Heart right ventricle (tissue), 16 donors: ENCODE measurements around the gene THSD7B. TPM values are rescaled to one million over a fixed set of nuclear protein-coding genes. Genes with fewer than 3 reads are reported as not detected.

Source experiments
- ATAC-seq, 8 donors: fragments of 200-7000 bp; cut with Tn5 transposase; one replicate each; pipeline ENCODE4 v1.9.1; 2020; ENCODE audit warnings: mild to moderate bottlenecking in 8 of 8, moderate library complexity in 8 of 8, moderate number of reproducible peaks in 1 of 8
- DNase-seq, 2 donors: peaks; one replicate each; pipeline ENCODE4 v3.0.0-alpha.2; 2020
- H3K27ac ChIP-seq, 10 donors: fragments of 200-600 bp; sonication (generic) in 2 of 10; one replicate each; pipeline versions ENCODE4 v1.5.0 to v1.8.0; 2020 to 2022; ENCODE audit warnings: mild to moderate bottlenecking in 3 of 10
- H3K27me3 ChIP-seq, 7 donors: fragments of 200-600 bp; one replicate each; pipeline ENCODE4 v1.8.0; 2021 to 2022; ENCODE audit warnings: mild to moderate bottlenecking in 2 of 7
- H3K36me3 ChIP-seq, 9 donors: fragments of 200-600 bp; sonication (generic) in 1 of 9; one replicate each; pipeline versions ENCODE4 v1.5.0 to v1.8.0; 2020 to 2022; ENCODE audit warnings: mild to moderate bottlenecking in 2 of 9
- H3K4me1 ChIP-seq, 9 donors: fragments of 200-600 bp; sonication (generic) in 1 of 9; one replicate each; pipeline versions ENCODE4 v1.5.0 to v1.8.0; 2020 to 2022; ENCODE audit warnings: mild to moderate bottlenecking in 4 of 9
- H3K4me3 ChIP-seq, 10 donors: fragments of 200-600 bp; sonication (generic) in 2 of 10; one replicate each; pipeline versions ENCODE4 v1.5.0 to v1.8.0; 2020 to 2022; ENCODE audit warnings: mild to moderate bottlenecking in 7 of 10, moderate library complexity in 2 of 10
- H3K9me3 ChIP-seq, 11 donors: fragments of 200-600 bp in 10 of 11; sonication (generic) in 2 of 11; one replicate each; pipeline versions ENCODE4 v1.5.0 to v1.8.0; 2013 to 2022; ENCODE audit warnings: mild to moderate bottlenecking in 2 of 11, control low read depth in 1 of 11, moderate library complexity in 1 of 11
- WGBS, 2 donors: extraction: QIAGEN DNeasy Blood & Tissue Kit; methylation state at CpG; one replicate each; pipeline ENCODE4 v1.1.7; 2013; ENCODE audit warnings: inconsistent platforms in 1 of 2; 5-methylcytosine and 5-hydroxymethylcytosine counted together
- intact Hi-C, 10 donors: fragments of 100-400 bp; cut with DNase I; formaldehyde crosslinking; loops; one replicate each; pipeline versions ENCODE4 v1.11.1 to v1.14.2; 2022
- polyA plus RNA-seq, 2 donors: library from polyadenylated mRNA; stranded (reverse); fragments of 200-250 nt; gene quantifications; one replicate each; pipeline ENCODE4 v1.2.3, GENCODE V29; 2013
- total RNA-seq, 10 donors: library from RNA; stranded (reverse); fragmentation: NEBNext Ultra II Directional in 3 of 10; extraction: Animal tissue kit (Norgen Biotek cat#: 25700) in 3 of 10; gene quantifications; one replicate each; pipeline versions ENCODE4 v1.2.1 to v1.2.4, GENCODE V29; 2021 to 2023
- TF ChIP-seq, protein P1 (sequence below), 9 donors: fragments of 200-600 bp; sonication (generic) in 2 of 9; IDR thresholded peaks; one replicate each; pipeline versions ENCODE4 v1.5.0 to v1.8.0; 2021 to 2022; ENCODE audit warnings: antibody characterized with exemption in 9 of 9, mild to moderate bottlenecking in 5 of 9, moderate library complexity in 1 of 9
- donor health status: Arrhythmogenic right ventricular cardiomyopathy.
- donor health status: ischemic (EF 13 %, LVEDD 7.1; RV severe dilation, severe dysfunction).
- donor health status: healthy with polysubstance abuse.
- donor health status: DM: no; HTN: yes; CAD: no.
- donor health status: DM: no; HTN: no; CAD: no.
- donor health status: ischemic (EF 25% LVEDD 6.9; RV normal size, moderate dysfunction).
- donor health status: ischemic (EF 25% LVEDD 5.7; RV mildly dilated, moderate dysfunction).
- donor health status: healthy.
- donor health status: DM: yes; HTN: yes; CAD: no.
- donor health status: Ischemic cardiomyopathy.
- donor health status: ischemic (EF 35%, LVEDD 5.7; RV mildly dilated, moderate dysfunction).
- donor health status: nonischemic (EF 11% LVEDD 7.7; RV severe dilation, severe dysfunction).
- donor health status: DM: yes; HTN: yes; CAD: no.
- donor health status: PGD.
- donor health status: ischemic (EF 29% LVEDD 5.4; RV normal size, mild dysfunction).
- donor health status: nonischemic (EF 23%, LVEDD 6.1; RV moderate dilation, normal function).

Gene THSD7B
- total and polyA plus RNA-seq, 12 donors: 0.01 to 0.39 (median 0.18) TPM

DNA sequence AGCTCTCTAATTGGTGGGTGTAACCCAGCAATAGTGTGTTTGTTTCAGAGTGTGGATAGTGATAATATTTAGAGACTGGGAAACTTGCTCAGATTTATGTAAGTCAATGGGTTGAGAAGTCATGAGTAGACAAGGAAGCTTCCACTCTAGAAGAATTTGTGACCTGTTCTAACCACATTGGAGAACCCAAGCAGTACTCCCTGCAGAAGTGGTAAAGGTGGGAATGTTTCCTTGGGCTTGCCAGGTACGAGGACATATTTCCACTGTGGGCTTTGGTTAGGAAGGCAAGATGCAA, 350.4 kb downstream of the THSD7B start:
- DNase-seq (no peak), ATAC-seq (no peak)
- Histone ChIP-seq H3K36me3 (no peaks in the 10 kb centered on the region), H3K27ac (no peak overlapping the region), H3K4me3 (no peak overlapping the region), H3K9me3 (no peaks in the 10 kb centered on the region), H3K4me1 (no peaks in the 10 kb centered on the region), H3K27me3 (no peaks in the 10 kb centered on the region)
- WGBS, 2 donors: 64 to 90% methylated on average over 1 of the region's 1 CpG
- TF ChIP-seq, protein P1, sequence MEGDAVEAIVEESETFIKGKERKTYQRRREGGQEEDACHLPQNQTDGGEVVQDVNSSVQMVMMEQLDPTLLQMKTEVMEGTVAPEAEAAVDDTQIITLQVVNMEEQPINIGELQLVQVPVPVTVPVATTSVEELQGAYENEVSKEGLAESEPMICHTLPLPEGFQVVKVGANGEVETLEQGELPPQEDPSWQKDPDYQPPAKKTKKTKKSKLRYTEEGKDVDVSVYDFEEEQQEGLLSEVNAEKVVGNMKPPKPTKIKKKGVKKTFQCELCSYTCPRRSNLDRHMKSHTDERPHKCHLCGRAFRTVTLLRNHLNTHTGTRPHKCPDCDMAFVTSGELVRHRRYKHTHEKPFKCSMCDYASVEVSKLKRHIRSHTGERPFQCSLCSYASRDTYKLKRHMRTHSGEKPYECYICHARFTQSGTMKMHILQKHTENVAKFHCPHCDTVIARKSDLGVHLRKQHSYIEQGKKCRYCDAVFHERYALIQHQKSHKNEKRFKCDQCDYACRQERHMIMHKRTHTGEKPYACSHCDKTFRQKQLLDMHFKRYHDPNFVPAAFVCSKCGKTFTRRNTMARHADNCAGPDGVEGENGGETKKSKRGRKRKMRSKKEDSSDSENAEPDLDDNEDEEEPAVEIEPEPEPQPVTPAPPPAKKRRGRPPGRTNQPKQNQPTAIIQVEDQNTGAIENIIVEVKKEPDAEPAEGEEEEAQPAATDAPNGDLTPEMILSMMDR (IDR thresholded peaks at IDR 0.05): no peak
- intact Hi-C loops: no loop called here

- no peaks in the 10 kb centered on the region for H3K36me3 ChIP-seq
- TF ChIP-seq, protein P1 (IDR thresholded peaks at IDR 0.05): no peak
Observed at GRCh38 chr2:137117385-137117784, 352.0 kb downstream of the THSD7B start.

DNA sequence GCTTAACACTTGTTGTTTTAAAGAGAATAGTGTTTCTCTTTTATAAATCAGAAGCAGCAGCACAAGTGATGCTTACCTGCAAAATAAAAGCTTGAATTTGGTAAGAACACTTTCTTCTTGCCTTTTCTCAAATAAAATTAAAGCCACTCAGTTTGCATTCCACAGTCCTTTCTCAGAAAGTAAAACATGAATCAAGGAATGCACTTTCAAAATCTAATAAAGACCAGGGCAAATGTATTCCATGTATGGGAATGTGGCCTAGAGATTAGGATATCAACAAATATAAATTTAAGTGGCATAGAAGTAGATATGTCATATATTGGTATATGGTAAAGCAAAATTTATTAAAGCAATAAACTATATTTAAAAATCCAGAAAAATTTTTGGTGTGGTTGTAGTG, 352.8 kb downstream of the THSD7B start:
- Histone ChIP-seq H3K27me3 (no peaks in the 10 kb centered on the region), H3K36me3 (no peaks in the 10 kb centered on the region), H3K4me3 (no peak overlapping the region), H3K27ac (no peak overlapping the region), H3K9me3 (no peaks in the 10 kb centered on the region), H3K4me1 (no peaks in the 10 kb centered on the region)
- intact Hi-C loops: no loop called here
- ATAC-seq: no peak
- no peak for DNase-seq
- TF ChIP-seq, protein P1 (IDR thresholded peaks at IDR 0.05): no peak

More at GRCh38 chr2:137117385-137117784, 352.0 kb downstream of the THSD7B start:
- H3K4me3 ChIP-seq: no peak overlapping the region
- H3K9me3 ChIP-seq: no peaks in the 10 kb centered on the region
- H3K4me1 ChIP-seq: no peaks in the 10 kb centered on the region
- ATAC-seq (no peak), DNase-seq (no peak)
- intact Hi-C loops: no loop called here
- no peaks in the 10 kb centered on the region for H3K27me3 ChIP-seq
- no peak overlapping the region for H3K27ac ChIP-seq

DNA sequence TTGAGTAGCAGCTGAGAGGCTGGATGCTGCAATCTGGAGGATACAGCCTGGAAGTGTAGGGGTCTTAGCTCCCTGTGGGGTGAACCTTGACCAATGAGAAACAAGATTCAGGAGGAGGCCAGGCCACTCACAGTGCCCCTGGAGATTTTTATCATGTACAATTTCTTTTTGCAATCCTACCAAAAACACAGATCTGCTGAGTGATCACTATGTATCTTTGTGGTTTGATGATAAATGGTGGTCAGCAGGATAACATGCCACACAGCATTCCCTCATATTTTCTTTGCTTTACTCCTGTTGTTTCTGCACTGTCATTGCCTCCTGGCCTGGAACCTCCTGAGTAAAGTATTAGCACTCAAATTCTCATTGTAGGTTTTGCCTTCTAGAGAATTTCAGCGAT, 357.9 kb downstream of the THSD7B start:
- H3K27me3 ChIP-seq: no peaks in the 10 kb centered on the region
- no peaks in the 10 kb centered on the region for H3K4me1 ChIP-seq
- DNase-seq (no peak), ATAC-seq (no peak)
- TF ChIP-seq, protein P1 (IDR thresholded peaks at IDR 0.05): no peak
- no peak overlapping the region for H3K4me3 ChIP-seq
- intact Hi-C loops: no loop called here
- WGBS, 2 donors: 90 to 93% methylated on average over 1 of the region's 1 CpG
- H3K27ac ChIP-seq: no peak overlapping the region
- no peaks in the 10 kb centered on the region for H3K36me3 ChIP-seq
- H3K9me3 ChIP-seq: peaks cover 0 to 3% (median 0%) of the 10 kb centered on the region in 11 donors

- TF ChIP-seq, protein P1 (IDR thresholded peaks at IDR 0.05): no peak
- ATAC-seq (no peak), DNase-seq (no peak)
- Histone ChIP-seq H3K27me3 (no peaks in the 10 kb centered on the region), H3K4me1 (no peaks in the 10 kb centered on the region), H3K36me3 (no peaks in the 10 kb centered on the region), H3K9me3 (no peaks in the 10 kb centered on the region), H3K27ac (no peak overlapping the region), H3K4me3 (no peak overlapping the region)
- WGBS, 2 donors: 61 to 67% methylated on average over 3 of the region's 3 CpGs
- intact Hi-C loops: no loop called here
Observed at GRCh38 chr2:137133225-137133624, 367.9 kb downstream of the THSD7B start.
